ENCODE results near the gene SPN. TPM values are rescaled to one million over a fixed set of nuclear protein-coding genes. Genes with fewer than 3 reads are reported as not detected.

SPN gene
- polyA plus RNA-seq, 1 donor (not counting 4 experiments of a cell fraction or from before 2014, with no cell fraction given) = 0.07 TPM

- H2AFZ ChIP-seq (ENCODE audit: control insufficient read depth, low read length) = no peak overlapping the region
- TF ChIP-seq, protein P1, sequence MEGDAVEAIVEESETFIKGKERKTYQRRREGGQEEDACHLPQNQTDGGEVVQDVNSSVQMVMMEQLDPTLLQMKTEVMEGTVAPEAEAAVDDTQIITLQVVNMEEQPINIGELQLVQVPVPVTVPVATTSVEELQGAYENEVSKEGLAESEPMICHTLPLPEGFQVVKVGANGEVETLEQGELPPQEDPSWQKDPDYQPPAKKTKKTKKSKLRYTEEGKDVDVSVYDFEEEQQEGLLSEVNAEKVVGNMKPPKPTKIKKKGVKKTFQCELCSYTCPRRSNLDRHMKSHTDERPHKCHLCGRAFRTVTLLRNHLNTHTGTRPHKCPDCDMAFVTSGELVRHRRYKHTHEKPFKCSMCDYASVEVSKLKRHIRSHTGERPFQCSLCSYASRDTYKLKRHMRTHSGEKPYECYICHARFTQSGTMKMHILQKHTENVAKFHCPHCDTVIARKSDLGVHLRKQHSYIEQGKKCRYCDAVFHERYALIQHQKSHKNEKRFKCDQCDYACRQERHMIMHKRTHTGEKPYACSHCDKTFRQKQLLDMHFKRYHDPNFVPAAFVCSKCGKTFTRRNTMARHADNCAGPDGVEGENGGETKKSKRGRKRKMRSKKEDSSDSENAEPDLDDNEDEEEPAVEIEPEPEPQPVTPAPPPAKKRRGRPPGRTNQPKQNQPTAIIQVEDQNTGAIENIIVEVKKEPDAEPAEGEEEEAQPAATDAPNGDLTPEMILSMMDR (optimal IDR thresholded peaks at IDR 0.05 in 1 of 3, IDR thresholded peaks at IDR 0.05 in 1 of 3, conservative IDR thresholded peaks at IDR 0.05 in 1 of 3; ENCODE audit: extremely low read depth in 1 of 3, insufficient read depth in 2 of 3, low read length in 3 of 3) = no peak
- TF ChIP-seq EZH2 (IDR thresholded peaks at IDR 0.05; ENCODE audit: low read length) = no peak
- FAIRE-seq (no peak), DNase-seq (ENCODE audit: low read depth, low spot score) (no peak)
- H3K27me3 ChIP-seq (ENCODE audit: control insufficient read depth, extremely low read depth, insufficient read depth, low read length) = peaks cover 5% of the 10 kb centered on the region
- H3K79me2 ChIP-seq (ENCODE audit: control insufficient read depth, insufficient read depth, low read length) = no peaks in the 10 kb centered on the region
- dilution Hi-C loops (cut with MboI; ENCODE audit: extremely low pct_ligation_motif_present, low sequenced_read_pairs) = no loop called here
- no peaks in the 10 kb centered on the region for H4K20me1 ChIP-seq (ENCODE audit: control insufficient read depth, extremely low read depth, insufficient read depth, low read length)
- no peaks in the 10 kb centered on the region for H3K36me3 ChIP-seq (ENCODE audit: control insufficient read depth in 2 of 2, extremely low read depth in 1 of 2, insufficient read depth in 2 of 2, low read length in 2 of 2)
- no peaks in the 10 kb centered on the region for H3K9me1 ChIP-seq (ENCODE audit: control insufficient read depth, extremely low read depth, insufficient read depth, low read length)
- H3K4me2 ChIP-seq (ENCODE audit: control insufficient read depth, extremely low read depth, insufficient read depth, low read depth, low read length) = no peak overlapping the region
- no peak overlapping the region for H3K27ac ChIP-seq (ENCODE audit: control insufficient read depth, insufficient read depth, low read length)
- H3K9ac ChIP-seq (ENCODE audit: control insufficient read depth, extremely low read depth, insufficient read depth, low read length) = no peak overlapping the region
- H3K4me3 ChIP-seq (ENCODE audit: control insufficient read depth in 2 of 3, extremely low read depth in 1 of 3, insufficient read depth in 2 of 3, low read depth in 1 of 3, low read length in 3 of 3) = no peak overlapping the region
- no peaks in the 10 kb centered on the region for H3K9me3 ChIP-seq (ENCODE audit: control insufficient read depth, low read depth, low read length)
- H3K4me1 ChIP-seq (ENCODE audit: control insufficient read depth, extremely low read depth, insufficient read depth, low read length) = no peaks in the 10 kb centered on the region
These were observed 883 bp upstream of the SPN start for GRCh38 chr16:29662000-29662728.

DNA sequence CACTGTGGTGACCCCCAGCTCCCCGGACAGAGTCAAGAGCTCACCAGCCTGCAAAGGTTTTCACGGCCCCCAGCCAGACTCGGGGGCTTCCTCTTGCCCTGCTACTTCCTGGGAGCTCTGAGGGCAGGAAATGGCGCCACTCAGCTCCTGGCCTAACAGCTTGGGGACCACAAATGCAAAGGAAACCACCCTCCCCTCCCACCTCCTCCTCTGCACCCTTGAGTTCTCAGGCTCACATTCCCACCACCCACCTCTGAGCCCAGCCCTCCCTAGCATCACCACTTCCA lies 375 bp upstream of the SPN start:
- peaks cover 5% of the 10 kb centered on the region for H3K27me3 ChIP-seq (ENCODE audit: control insufficient read depth, extremely low read depth, insufficient read depth, low read length)
- no peak overlapping the region for H3K9ac ChIP-seq (ENCODE audit: control insufficient read depth, extremely low read depth, insufficient read depth, low read length)
- TF ChIP-seq, protein P1 (optimal IDR thresholded peaks at IDR 0.05 in 1 of 3, IDR thresholded peaks at IDR 0.05 in 1 of 3, conservative IDR thresholded peaks at IDR 0.05 in 1 of 3; ENCODE audit: extremely low read depth in 1 of 3, insufficient read depth in 2 of 3, low read length in 3 of 3) = no peak
- TF ChIP-seq EZH2 (IDR thresholded peaks at IDR 0.05; ENCODE audit: low read length) = no peak
- H3K27ac ChIP-seq (ENCODE audit: control insufficient read depth, insufficient read depth, low read length) = no peak overlapping the region
- H3K4me3 ChIP-seq (ENCODE audit: control insufficient read depth in 2 of 3, extremely low read depth in 1 of 3, insufficient read depth in 2 of 3, low read depth in 1 of 3, low read length in 3 of 3) = no peak overlapping the region
- dilution Hi-C loops (cut with MboI; ENCODE audit: extremely low pct_ligation_motif_present, low sequenced_read_pairs) = no loop called here
- no peak overlapping the region for H2AFZ ChIP-seq (ENCODE audit: control insufficient read depth, low read length)
- H3K4me2 ChIP-seq (ENCODE audit: control insufficient read depth, extremely low read depth, insufficient read depth, low read depth, low read length) = no peak overlapping the region
- FAIRE-seq (no peak), DNase-seq (ENCODE audit: low read depth, low spot score) (no peak)
- no peaks in the 10 kb centered on the region for H3K9me3 ChIP-seq (ENCODE audit: control insufficient read depth, low read depth, low read length)
- no peaks in the 10 kb centered on the region for H3K4me1 ChIP-seq (ENCODE audit: control insufficient read depth, extremely low read depth, insufficient read depth, low read length)
- H3K79me2 ChIP-seq (ENCODE audit: control insufficient read depth, insufficient read depth, low read length) = no peaks in the 10 kb centered on the region
- no peaks in the 10 kb centered on the region for H3K36me3 ChIP-seq (ENCODE audit: control insufficient read depth in 2 of 2, extremely low read depth in 1 of 2, insufficient read depth in 2 of 2, low read length in 2 of 2)
- no peaks in the 10 kb centered on the region for H3K9me1 ChIP-seq (ENCODE audit: control insufficient read depth, extremely low read depth, insufficient read depth, low read length)
- no peaks in the 10 kb centered on the region for H4K20me1 ChIP-seq (ENCODE audit: control insufficient read depth, extremely low read depth, insufficient read depth, low read length)
